HG03442 (cell line): Measurements from ENCODE around the gene ANKRD50.

Experiments used
- ATAC-seq: cut with Tn5 transposase; IDR thresholded peaks from one replicate; pipeline ENCODE4 v1.9.1; 2021; ENCODE audit warnings: mild to moderate bottlenecking, moderate library complexity; ENCODE audit not compliant: unreplicated experiment

The ANKRD50 gene

GRCh38 chr4:124637321-124637720 lies 75.2 kb downstream of the ANKRD50 start:
- no peak for ATAC-seq

GRCh38 chr4:124636788-124637187 lies 75.7 kb downstream of the ANKRD50 start:
- no peak for ATAC-seq

GRCh38 chr4:124635331-124635730 lies 77.2 kb downstream of the ANKRD50 start:
- no peak for ATAC-seq

- ATAC-seq, result no peak
Measured at GRCh38 chr4:124633285-124633941, 79.1 kb downstream of the ANKRD50 start.

- ATAC-seq, result no peak
Measured at GRCh38 chr4:124632439-124632838, 80.1 kb downstream of the ANKRD50 start.

- peak; percentile 99 for ATAC-seq
Measured at GRCh38 chr4:124631760-124632159, 80.8 kb downstream of the ANKRD50 start.

GRCh38 chr4:124629681-124630080 lies 82.9 kb downstream of the ANKRD50 start:
- no peak for ATAC-seq
